ENCODE data around the gene CHCHD3. TPM values are rescaled to one million over a fixed set of nuclear protein-coding genes. Genes with fewer than 3 reads are reported as not detected.
"Not testable (repeated sequence)": the region's sequence is repeated elsewhere in the genome, so short reads cannot be mapped to it uniquely, and the experiment has no call there.

Gene CHCHD3
- total RNA-seq, 1 experiment from 2014 or later: 83.5 TPM

DNA sequence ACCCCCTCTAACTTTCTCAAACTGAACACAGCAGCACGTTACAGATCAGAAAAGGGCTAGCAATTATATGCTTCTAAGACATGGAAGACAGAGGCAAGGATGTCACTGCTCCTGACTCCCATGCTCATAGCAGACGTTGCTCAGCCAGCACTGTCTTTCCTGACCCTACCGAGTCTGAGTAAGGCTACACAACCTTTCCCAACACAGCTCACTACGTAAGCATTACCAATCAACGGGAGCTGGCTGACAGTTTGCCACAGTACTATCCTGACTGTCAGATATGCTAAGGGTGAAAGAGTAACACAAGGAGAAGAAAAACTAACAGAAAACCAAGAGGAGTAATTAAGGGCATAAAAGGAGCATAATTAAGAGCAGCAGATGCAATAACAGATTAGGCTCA is 171.2 kb downstream of the CHCHD3 start:
- Histone ChIP-seq H3K4me3 (ENCODE audit: low read length) (no peak overlapping the region), H2AFZ (ENCODE audit: low read length) (no peak overlapping the region), H3K4me1 (ENCODE audit: low read length) (peaks cover 11% of the 10 kb centered on the region), H3K9me3 (ENCODE audit: low read length) (no peaks in the 10 kb centered on the region), H3K36me3 (ENCODE audit: insufficient read depth, low read length) (no peaks in the 10 kb centered on the region), H3K9me2 (replicated peaks; ENCODE audit: insufficient read depth, low read length) (no peaks in the 10 kb centered on the region), H4K20me1 (ENCODE audit: insufficient read depth, low read depth, low read length) (no peaks in the 10 kb centered on the region), H3K4me2 (ENCODE audit: low read depth, low read length, poor library complexity, severe bottlenecking) (no peak overlapping the region), H3K27ac (ENCODE audit: low read length) (no peak overlapping the region), H3K27me3 (ENCODE audit: low read length) (no peaks in the 10 kb centered on the region), H3K9ac (ENCODE audit: low read length) (no peak overlapping the region), H3K79me2 (ENCODE audit: low read length) (peaks cover 46% of the 10 kb centered on the region)
- no peak for DNase-seq

GRCh38 chr7:132907380-132907940 is 174.4 kb downstream of the CHCHD3 start:
- H3K36me3 ChIP-seq (ENCODE audit: insufficient read depth, low read length): no peaks in the 10 kb centered on the region
- H3K4me3 ChIP-seq (ENCODE audit: low read length): no peak overlapping the region
- H3K4me1 ChIP-seq (ENCODE audit: low read length): peaks cover 11% of the 10 kb centered on the region
- H2AFZ ChIP-seq (ENCODE audit: low read length): no peak overlapping the region
- H4K20me1 ChIP-seq (ENCODE audit: insufficient read depth, low read depth, low read length): no peaks in the 10 kb centered on the region
- no peaks in the 10 kb centered on the region for H3K9me2 ChIP-seq (replicated peaks; ENCODE audit: insufficient read depth, low read length)
- H3K27ac ChIP-seq (ENCODE audit: low read length): no peak overlapping the region
- no peaks in the 10 kb centered on the region for H3K9me3 ChIP-seq (ENCODE audit: low read length)
- peaks cover 52% of the 10 kb centered on the region for H3K79me2 ChIP-seq (ENCODE audit: low read length)
- H3K4me2 ChIP-seq (ENCODE audit: low read depth, low read length, poor library complexity, severe bottlenecking): no peak overlapping the region
- H3K9ac ChIP-seq (ENCODE audit: low read length): no peak overlapping the region
- H3K27me3 ChIP-seq (ENCODE audit: low read length): no peaks in the 10 kb centered on the region
- DNase-seq: no peak

GRCh38 chr7:132906193-132906835 is 175.6 kb downstream of the CHCHD3 start:
- H3K4me1 ChIP-seq (ENCODE audit: low read length): peaks cover 4% of the 10 kb centered on the region

GRCh38 chr7:132905136-132905535 is 176.8 kb downstream of the CHCHD3 start:
- DNase-seq; H3K27me3 ChIP-seq (ENCODE audit: low read length); H3K36me3 ChIP-seq (ENCODE audit: insufficient read depth, low read length); H3K4me1 ChIP-seq (ENCODE audit: low read length); H3K27ac ChIP-seq (ENCODE audit: low read length); H3K9me2 ChIP-seq (replicated peaks; ENCODE audit: insufficient read depth, low read length); H2AFZ ChIP-seq (ENCODE audit: low read length); H3K4me2 ChIP-seq (ENCODE audit: low read depth, low read length, poor library complexity, severe bottlenecking); H3K4me3 ChIP-seq (ENCODE audit: low read length); H3K9ac ChIP-seq (ENCODE audit: low read length); H3K9me3 ChIP-seq (ENCODE audit: low read length); H4K20me1 ChIP-seq (ENCODE audit: insufficient read depth, low read depth, low read length): not testable (repeated sequence)
- peaks cover 42% of the 10 kb centered on the region for H3K79me2 ChIP-seq (ENCODE audit: low read length)

More at GRCh38 chr7:132906193-132906835, 175.6 kb downstream of the CHCHD3 start:
- no peaks in the 10 kb centered on the region for H3K9me3 ChIP-seq (ENCODE audit: low read length)
- DNase-seq: no peak
- no peak overlapping the region for H3K4me2 ChIP-seq (ENCODE audit: low read depth, low read length, poor library complexity, severe bottlenecking)
- peaks cover 48% of the 10 kb centered on the region for H3K79me2 ChIP-seq (ENCODE audit: low read length)
- H3K27me3 ChIP-seq (ENCODE audit: low read length): no peaks in the 10 kb centered on the region
- no peaks in the 10 kb centered on the region for H4K20me1 ChIP-seq (ENCODE audit: insufficient read depth, low read depth, low read length)
- no peaks in the 10 kb centered on the region for H3K36me3 ChIP-seq (ENCODE audit: insufficient read depth, low read length)
- no peak overlapping the region for H3K27ac ChIP-seq (ENCODE audit: low read length)
- no peak overlapping the region for H2AFZ ChIP-seq (ENCODE audit: low read length)
- H3K9ac ChIP-seq (ENCODE audit: low read length): no peak overlapping the region
- no peak overlapping the region for H3K4me3 ChIP-seq (ENCODE audit: low read length)
- H3K9me2 ChIP-seq (replicated peaks; ENCODE audit: insufficient read depth, low read length): no peaks in the 10 kb centered on the region

DNA sequence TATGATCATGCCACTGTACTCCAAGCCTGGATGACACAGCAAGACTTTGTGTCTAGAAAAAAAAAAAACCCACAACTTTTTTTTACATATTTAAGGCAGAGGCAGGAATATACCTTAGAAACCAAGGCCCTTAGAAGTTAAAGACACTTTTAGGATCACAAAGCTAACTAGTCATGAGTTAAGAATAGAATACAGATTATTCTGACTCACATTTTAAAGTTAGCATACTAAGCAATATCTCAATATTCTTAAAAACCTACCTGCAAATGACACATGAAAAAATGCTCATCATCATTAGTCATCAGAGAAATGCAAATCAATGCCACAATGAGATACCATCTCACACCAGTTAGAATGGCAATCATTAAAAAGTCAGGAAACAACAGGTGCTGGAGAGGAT is 177.7 kb downstream of the CHCHD3 start:
- H3K4me3 ChIP-seq (ENCODE audit: low read length): no peak overlapping the region
- H4K20me1 ChIP-seq (ENCODE audit: insufficient read depth, low read depth, low read length): no peaks in the 10 kb centered on the region
- no peaks in the 10 kb centered on the region for H3K27me3 ChIP-seq (ENCODE audit: low read length)
- no peaks in the 10 kb centered on the region for H3K9me3 ChIP-seq (ENCODE audit: low read length)
- H3K79me2 ChIP-seq (ENCODE audit: low read length): peaks cover 38% of the 10 kb centered on the region
- no peak overlapping the region for H2AFZ ChIP-seq (ENCODE audit: low read length)
- DNase-seq: no peak
- H3K4me1 ChIP-seq (ENCODE audit: low read length): no peaks in the 10 kb centered on the region
- no peaks in the 10 kb centered on the region for H3K9me2 ChIP-seq (replicated peaks; ENCODE audit: insufficient read depth, low read length)
- no peak overlapping the region for H3K27ac ChIP-seq (ENCODE audit: low read length)
- H3K36me3 ChIP-seq (ENCODE audit: insufficient read depth, low read length): no peaks in the 10 kb centered on the region
- H3K4me2 ChIP-seq (ENCODE audit: low read depth, low read length, poor library complexity, severe bottlenecking): no peak overlapping the region
- no peak overlapping the region for H3K9ac ChIP-seq (ENCODE audit: low read length)

DNA sequence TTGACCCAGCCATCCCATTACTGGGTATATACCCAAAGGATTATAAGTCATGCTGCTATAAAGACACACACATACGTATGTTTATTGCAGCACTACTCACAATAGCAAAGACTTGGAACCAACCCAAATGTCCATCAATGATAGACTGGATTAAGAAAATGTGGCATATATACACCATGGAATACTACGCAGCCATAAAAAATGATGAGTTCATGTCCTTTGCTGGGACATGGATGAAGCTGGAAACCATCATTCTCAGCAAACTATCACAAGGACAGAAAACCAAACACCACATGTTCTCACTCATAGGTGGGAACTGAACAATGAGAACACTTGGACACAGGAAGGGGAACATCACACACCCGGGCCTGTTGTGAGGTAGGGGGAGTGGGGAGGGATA is 179.6 kb downstream of the CHCHD3 start:
- DNase-seq; H2AFZ ChIP-seq (ENCODE audit: low read length); H3K4me3 ChIP-seq (ENCODE audit: low read length); H3K27ac ChIP-seq (ENCODE audit: low read length); H3K4me1 ChIP-seq (ENCODE audit: low read length); H3K4me2 ChIP-seq (ENCODE audit: low read depth, low read length, poor library complexity, severe bottlenecking); H3K9me3 ChIP-seq (ENCODE audit: low read length); H3K9me2 ChIP-seq (replicated peaks; ENCODE audit: insufficient read depth, low read length); H3K9ac ChIP-seq (ENCODE audit: low read length); H4K20me1 ChIP-seq (ENCODE audit: insufficient read depth, low read depth, low read length); H3K27me3 ChIP-seq (ENCODE audit: low read length); H3K36me3 ChIP-seq (ENCODE audit: insufficient read depth, low read length): not testable (repeated sequence)
- H3K79me2 ChIP-seq (ENCODE audit: low read length): peaks cover 29% of the 10 kb centered on the region

GRCh38 chr7:132901241-132901640 is 180.6 kb downstream of the CHCHD3 start:
- Histone ChIP-seq H2AFZ (ENCODE audit: low read length) (no peak overlapping the region), H3K9ac (ENCODE audit: low read length) (no peak overlapping the region), H3K27me3 (ENCODE audit: low read length) (no peaks in the 10 kb centered on the region), H3K4me2 (ENCODE audit: low read depth, low read length, poor library complexity, severe bottlenecking) (no peak overlapping the region), H3K4me1 (ENCODE audit: low read length) (no peaks in the 10 kb centered on the region), H4K20me1 (ENCODE audit: insufficient read depth, low read depth, low read length) (no peaks in the 10 kb centered on the region), H3K27ac (ENCODE audit: low read length) (no peak overlapping the region), H3K9me3 (ENCODE audit: low read length) (no peaks in the 10 kb centered on the region), H3K79me2 (ENCODE audit: low read length) (peaks cover 19% of the 10 kb centered on the region), H3K36me3 (ENCODE audit: insufficient read depth, low read length) (no peaks in the 10 kb centered on the region), H3K4me3 (ENCODE audit: low read length) (no peak overlapping the region), H3K9me2 (replicated peaks; ENCODE audit: insufficient read depth, low read length) (no peaks in the 10 kb centered on the region)
- no peak for DNase-seq

DNA sequence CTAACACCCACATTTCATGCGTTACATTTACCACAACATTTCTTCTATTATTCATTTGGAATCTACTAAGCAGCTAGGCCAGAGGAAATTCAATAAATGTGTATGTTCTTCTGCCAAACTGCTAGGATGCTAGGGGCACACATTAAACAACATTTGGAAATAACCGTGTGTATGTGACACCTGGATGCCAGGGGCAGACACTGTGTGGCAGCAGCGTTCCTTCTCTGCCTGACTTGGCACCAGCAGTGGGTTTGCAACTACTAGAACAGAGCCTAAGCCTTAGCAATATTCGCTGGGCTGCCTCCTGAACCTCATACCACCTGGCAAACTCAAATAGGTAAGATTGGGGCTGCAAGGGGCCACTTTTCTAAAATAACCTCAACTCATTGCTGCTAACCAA is 182.1 kb downstream of the CHCHD3 start:
- Histone ChIP-seq H3K9me3 (ENCODE audit: low read length) (no peaks in the 10 kb centered on the region), H3K27ac (ENCODE audit: low read length) (no peak overlapping the region), H2AFZ (ENCODE audit: low read length) (no peak overlapping the region), H4K20me1 (ENCODE audit: insufficient read depth, low read depth, low read length) (no peaks in the 10 kb centered on the region), H3K79me2 (ENCODE audit: low read length) (peaks cover 18% of the 10 kb centered on the region), H3K4me2 (ENCODE audit: low read depth, low read length, poor library complexity, severe bottlenecking) (no peak overlapping the region), H3K4me1 (ENCODE audit: low read length) (no peaks in the 10 kb centered on the region), H3K27me3 (ENCODE audit: low read length) (no peaks in the 10 kb centered on the region), H3K36me3 (ENCODE audit: insufficient read depth, low read length) (no peaks in the 10 kb centered on the region), H3K9me2 (replicated peaks; ENCODE audit: insufficient read depth, low read length) (no peaks in the 10 kb centered on the region), H3K4me3 (ENCODE audit: low read length) (no peak overlapping the region), H3K9ac (ENCODE audit: low read length) (no peak overlapping the region)
- no peak for DNase-seq
